Measurements from ENCODE around the gene RERE.

DNA sequence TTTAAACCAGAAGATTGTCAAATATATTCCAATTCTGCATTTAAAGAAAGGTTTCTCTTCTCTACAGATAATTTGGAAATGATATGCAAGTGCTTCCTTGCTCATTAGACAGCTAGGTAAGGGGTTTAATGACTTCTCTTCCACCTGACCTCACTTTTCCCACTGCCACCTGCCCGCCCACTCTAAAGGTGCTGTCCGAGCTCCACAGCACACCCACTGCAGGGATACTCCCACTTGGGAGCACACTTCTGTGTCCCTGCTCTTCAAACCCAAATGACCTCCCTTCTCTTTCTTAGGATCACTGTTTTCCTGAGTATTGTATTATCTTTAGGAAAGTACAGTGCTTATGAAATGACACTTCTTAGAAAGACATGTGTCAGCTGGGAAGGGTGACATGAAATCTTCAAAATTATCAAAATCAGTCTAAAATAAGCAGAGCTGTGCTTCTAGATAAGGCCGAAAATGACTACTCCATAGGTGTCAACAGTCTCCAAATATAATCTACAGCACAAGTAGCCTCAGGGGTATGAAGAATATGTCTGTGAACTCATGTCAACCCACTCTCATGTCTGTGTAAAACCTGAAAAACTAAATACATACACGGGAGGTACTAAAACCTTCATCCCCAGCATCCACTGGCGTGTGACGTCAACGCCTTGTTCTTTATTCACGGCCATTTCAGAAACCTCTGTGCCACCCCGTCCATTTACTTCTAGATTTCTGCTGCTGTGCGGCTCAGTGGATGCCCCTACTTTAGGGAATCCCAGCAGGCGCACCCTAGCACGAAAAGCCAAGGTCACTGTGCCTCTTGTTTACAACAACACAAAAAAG is 428.5 kb downstream of the RERE start:
- TF ChIP-seq, protein P1, sequence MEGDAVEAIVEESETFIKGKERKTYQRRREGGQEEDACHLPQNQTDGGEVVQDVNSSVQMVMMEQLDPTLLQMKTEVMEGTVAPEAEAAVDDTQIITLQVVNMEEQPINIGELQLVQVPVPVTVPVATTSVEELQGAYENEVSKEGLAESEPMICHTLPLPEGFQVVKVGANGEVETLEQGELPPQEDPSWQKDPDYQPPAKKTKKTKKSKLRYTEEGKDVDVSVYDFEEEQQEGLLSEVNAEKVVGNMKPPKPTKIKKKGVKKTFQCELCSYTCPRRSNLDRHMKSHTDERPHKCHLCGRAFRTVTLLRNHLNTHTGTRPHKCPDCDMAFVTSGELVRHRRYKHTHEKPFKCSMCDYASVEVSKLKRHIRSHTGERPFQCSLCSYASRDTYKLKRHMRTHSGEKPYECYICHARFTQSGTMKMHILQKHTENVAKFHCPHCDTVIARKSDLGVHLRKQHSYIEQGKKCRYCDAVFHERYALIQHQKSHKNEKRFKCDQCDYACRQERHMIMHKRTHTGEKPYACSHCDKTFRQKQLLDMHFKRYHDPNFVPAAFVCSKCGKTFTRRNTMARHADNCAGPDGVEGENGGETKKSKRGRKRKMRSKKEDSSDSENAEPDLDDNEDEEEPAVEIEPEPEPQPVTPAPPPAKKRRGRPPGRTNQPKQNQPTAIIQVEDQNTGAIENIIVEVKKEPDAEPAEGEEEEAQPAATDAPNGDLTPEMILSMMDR (IDR thresholded peaks at IDR 0.05), result no peak
- no peak for TF ChIP-seq POLR2A (IDR thresholded peaks at IDR 0.05)
- TF ChIP-seq EP300 (IDR thresholded peaks at IDR 0.05), result no peak
- TF ChIP-seq POLR2AphosphoS5 (IDR thresholded peaks at IDR 0.05), result no peak
